GM12864 (cell line): Measurements from ENCODE around the gene ELAC1.

Experiments used
- DNase-seq: peaks from one replicate; pipeline ENCODE4 v3.0.0-alpha.2; 2011; ENCODE audit warnings: low read depth
- H3K4me3 ChIP-seq: 2 replicates; pipeline ENCODE4 v1.5.1; 2011; ENCODE audit warnings: mild to moderate bottlenecking, low read depth, low read length, control low read depth
- TF ChIP-seq, protein P1 (sequence below): IDR thresholded peaks from 2 replicates; pipeline ENCODE4 v1.5.1; 2011; ENCODE audit warnings: low read depth, mild to moderate bottlenecking, moderate library complexity, low read length, control low read depth, inconsistent platforms; ENCODE audit errors: missing control alignments

ELAC1 gene

DNA sequence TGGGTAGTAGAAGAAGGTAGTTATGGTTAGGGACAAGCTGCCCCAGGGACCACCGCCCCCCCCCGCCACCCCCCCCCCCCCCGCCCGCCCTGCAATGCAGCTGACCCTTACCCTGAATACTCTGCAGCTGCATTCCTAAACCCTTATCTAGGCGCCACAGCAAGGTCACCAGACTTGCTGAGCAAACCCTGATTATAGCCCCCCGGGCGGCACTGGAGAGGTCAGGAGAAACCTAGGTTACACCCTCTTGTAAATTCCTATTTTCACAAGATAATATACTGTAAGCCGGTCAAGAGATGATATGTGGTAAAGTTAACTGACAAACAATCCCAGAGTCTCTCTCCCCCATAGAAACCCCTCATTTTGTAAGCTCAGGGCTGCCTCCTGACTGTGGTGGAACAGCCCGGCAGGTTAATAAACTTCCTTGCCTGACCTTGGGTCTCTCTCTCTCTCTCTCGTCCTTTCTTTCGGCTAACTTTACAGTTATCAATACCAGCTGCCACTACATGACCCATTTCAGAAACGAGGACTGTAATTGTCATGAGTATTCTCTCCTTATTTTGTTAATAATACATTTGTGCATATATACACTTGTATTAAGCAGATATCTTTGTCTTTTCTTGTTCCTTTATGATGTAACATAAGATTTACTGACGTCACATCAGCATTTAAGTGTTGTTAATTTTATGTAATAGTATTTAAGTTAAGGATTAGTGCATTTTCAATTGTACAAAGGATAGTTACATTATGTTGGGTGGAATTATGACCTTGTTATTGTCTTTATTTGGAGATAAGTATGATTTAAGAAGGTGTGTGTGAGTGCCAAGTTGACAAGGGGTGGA lies 39.3 kb downstream of the ELAC1 start:
- DNase-seq: no peak
- no peak overlapping the region for H3K4me3 ChIP-seq
- TF ChIP-seq, protein P1, sequence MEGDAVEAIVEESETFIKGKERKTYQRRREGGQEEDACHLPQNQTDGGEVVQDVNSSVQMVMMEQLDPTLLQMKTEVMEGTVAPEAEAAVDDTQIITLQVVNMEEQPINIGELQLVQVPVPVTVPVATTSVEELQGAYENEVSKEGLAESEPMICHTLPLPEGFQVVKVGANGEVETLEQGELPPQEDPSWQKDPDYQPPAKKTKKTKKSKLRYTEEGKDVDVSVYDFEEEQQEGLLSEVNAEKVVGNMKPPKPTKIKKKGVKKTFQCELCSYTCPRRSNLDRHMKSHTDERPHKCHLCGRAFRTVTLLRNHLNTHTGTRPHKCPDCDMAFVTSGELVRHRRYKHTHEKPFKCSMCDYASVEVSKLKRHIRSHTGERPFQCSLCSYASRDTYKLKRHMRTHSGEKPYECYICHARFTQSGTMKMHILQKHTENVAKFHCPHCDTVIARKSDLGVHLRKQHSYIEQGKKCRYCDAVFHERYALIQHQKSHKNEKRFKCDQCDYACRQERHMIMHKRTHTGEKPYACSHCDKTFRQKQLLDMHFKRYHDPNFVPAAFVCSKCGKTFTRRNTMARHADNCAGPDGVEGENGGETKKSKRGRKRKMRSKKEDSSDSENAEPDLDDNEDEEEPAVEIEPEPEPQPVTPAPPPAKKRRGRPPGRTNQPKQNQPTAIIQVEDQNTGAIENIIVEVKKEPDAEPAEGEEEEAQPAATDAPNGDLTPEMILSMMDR: no peak

DNA sequence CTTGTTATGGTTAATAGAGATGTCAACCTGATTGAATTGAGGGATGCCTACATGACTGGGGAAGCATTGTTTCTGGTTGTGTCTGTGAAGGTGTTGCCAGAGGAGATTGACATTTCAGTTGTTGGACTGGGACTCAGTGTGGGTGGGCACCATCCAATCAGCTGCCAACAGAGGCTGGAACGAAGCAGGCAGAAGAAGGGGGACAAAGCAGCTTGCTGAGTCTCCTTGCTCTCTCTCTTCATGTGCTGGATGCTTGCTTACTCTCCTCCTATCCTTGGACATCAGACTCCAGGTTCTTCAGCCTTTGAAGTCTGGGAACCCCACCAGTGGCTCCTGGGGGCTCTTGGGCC lies 39.9 kb downstream of the ELAC1 start:
- no peak overlapping the region for H3K4me3 ChIP-seq
- DNase-seq: no peak
- TF ChIP-seq, protein P1: no peak

DNA sequence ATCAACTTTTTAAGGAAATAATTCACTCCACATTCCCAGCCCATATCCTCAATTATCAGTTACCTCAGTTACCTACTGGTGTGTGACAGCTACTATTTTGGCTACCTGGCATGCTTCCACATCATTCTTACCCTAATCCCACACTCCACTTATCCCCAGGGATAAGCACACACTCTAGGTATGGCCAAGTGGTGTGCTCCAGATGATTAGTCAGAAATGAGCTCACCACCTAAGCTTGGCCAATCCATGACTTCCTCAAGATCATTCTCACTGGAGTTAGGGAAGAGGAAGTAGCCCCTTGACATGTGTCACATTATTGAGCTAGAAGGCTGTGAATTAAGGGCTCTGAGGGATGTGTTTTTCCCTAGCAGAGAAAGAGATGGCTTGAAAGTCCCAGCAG lies 41.2 kb downstream of the ELAC1 start:
- H3K4me3 ChIP-seq: no peak overlapping the region
- TF ChIP-seq, protein P1: no peak
- DNase-seq: no peak

DNA sequence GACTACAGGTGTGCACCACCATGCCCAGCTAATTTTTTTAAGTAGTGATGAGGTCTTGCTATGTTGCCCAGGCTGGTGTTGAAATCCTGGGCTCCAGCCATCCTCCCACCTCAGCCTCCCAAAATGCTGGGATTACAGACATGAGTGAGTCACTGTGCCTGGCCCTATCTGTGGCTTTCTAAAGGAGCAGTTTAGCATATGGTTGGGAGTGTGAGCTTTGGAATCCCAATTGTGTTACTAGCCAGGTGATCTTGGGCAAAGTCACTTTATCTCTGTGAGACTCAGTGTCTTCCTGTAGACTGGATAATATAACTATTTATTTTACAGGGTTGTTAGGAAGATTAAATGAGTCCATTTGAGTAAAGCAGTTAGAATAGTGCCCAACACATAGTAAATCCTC lies 42.4 kb downstream of the ELAC1 start:
- DNase-seq: no peak
- no peak overlapping the region for H3K4me3 ChIP-seq
- TF ChIP-seq, protein P1: no peak

DNA sequence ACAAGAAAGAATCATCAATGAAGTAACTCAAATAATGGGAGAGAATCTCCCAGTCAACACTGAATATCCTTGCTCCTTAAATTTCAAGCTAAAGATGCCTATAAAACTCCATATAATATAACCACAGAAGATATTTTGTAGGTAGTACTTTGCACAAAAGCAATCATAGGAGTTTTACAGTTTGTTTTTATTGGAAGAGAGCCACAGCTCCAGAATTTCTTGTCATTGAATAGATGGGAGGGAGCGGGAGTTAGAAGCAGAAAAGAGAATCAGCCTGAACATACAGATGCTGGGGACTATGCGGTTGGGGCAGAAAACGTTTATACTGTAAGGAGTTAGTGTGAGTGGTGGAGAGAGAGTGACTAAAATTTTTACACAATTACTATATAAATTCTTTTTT lies 43.9 kb downstream of the ELAC1 start:
- DNase-seq: no peak
- no peak overlapping the region for H3K4me3 ChIP-seq
- TF ChIP-seq, protein P1: no peak

DNA sequence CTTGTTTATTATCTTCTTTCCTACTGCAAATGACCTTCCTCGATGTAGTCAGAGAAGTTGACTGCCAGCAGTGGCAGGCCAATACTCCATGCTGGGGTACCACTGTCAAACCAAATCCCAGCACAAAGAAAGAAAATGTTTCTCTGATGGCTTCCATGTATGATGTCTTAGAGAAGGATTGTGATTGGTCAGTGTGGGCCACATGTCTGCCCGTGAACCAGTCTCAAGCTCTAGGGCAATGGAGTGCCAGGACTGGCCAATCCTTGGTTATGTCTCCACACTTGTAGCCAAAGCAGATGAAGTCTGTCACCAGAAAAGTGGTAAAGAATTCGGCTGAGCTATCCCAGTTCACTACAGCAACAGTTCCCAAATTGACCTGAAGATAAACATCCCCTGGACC lies 44.6 kb downstream of the ELAC1 start:
- no peak overlapping the region for H3K4me3 ChIP-seq
- TF ChIP-seq, protein P1: no peak
- DNase-seq: no peak

DNA sequence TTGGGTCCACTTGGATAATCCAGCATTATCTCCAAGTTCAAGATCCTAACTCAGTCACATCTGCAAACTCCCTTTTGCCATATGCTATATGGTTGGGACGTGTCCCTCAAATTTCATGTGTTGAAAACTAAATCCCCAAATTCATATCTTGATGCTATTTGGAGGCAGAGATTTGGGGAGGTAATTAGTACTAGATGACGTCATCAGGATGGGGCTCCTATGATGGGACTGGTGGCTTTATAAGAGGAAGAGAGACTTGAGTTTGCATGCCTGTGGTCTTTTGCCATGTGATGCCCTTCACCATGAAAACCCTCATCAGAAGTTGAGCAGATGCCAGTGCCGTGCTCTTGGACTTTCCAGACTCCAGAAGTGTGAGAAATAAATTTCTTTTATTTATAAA lies 45.4 kb downstream of the ELAC1 start:
- no peak for DNase-seq
- TF ChIP-seq, protein P1: no peak
- no peak overlapping the region for H3K4me3 ChIP-seq
